Activated CD4-positive, alpha-beta T cell treated with anti-CD3 and anti-CD28 coated beads, Interleukin-2, amount 10 ng/mL, durations not matched to agents 7 days and 5 days (primary cell): Measurements from ENCODE around the gene CTIF. TPM values are rescaled to one million over a fixed set of nuclear protein-coding genes. Genes with fewer than 3 reads are reported as not detected.
A peak's percentile ranks its signal among the peaks of the same experiment; 100 is the strongest.

Source experiments
- CTCF ChIA-PET: fragments of 350-600 bp; sonication (Branson Sonifier 250); formaldehyde crosslinking; loops from one replicate; lab custom pipeline; 2021; ENCODE audit warnings: antibody characterized with exemption; lab: Charles Lee
- POLR2A ChIA-PET: fragments of 350-600 bp; sonication (Branson Sonifier 250); formaldehyde crosslinking; loops from one replicate; lab custom pipeline; 2021; ENCODE audit warnings: antibody characterized with exemption; lab: Charles Lee
- DNase-seq: peaks from one replicate; pipeline ENCODE4 v3.0.0-alpha.2; 2020
- H3K27ac Mint-ChIP-seq: one replicate; pipeline ENCODE4 v1.8.0; 2021; ENCODE audit warnings: mild to moderate bottlenecking, moderate library complexity, mixed read lengths
- H3K27me3 Mint-ChIP-seq: one replicate; pipeline ENCODE4 v1.8.0; 2021; ENCODE audit warnings: mixed read lengths
- H3K36me3 Mint-ChIP-seq: one replicate; pipeline ENCODE4 v1.8.0; 2021; ENCODE audit warnings: low read depth, mixed read lengths
- H3K4me1 Mint-ChIP-seq: one replicate; pipeline ENCODE4 v1.8.0; 2021; ENCODE audit warnings: mixed read lengths
- H3K4me3 Mint-ChIP-seq: one replicate; pipeline ENCODE4 v1.8.0; 2021; ENCODE audit warnings: mild to moderate bottlenecking, moderate library complexity, mixed read lengths
- H3K9me3 Mint-ChIP-seq: one replicate; pipeline ENCODE4 v1.8.0; 2021; ENCODE audit warnings: mixed read lengths
- total RNA-seq, 2 experiments: library from RNA; stranded (reverse); gene quantifications; one replicate each; pipeline ENCODE4 v1.2.3, GENCODE V29; 2021

Gene CTIF
- total RNA-seq, 2 experiments from 2014 or later: 1.5 to 2.7 TPM

DNA sequence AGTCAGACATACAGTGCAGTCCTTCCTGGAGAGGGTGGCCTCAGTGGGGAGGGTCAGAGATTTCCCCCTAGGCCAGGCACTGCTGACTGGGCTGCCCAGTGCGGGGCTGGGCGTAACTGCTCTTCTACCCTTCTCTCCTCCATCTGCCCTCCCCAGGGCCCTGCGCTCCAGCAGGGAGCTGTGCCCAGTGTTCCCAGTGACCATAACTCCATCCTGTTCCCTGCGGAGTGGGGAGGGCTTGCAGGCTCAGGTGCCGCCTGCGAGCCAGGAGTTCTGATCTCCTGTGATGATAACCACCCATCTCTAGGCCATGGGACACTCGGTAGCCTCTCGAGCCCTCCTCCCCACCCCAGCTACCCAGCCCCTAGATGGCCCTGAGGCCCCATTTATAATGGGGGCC, 304.3 kb downstream of the CTIF start:
- Mint-ChIP-seq H3K36me3 (peaks cover 6% of the 10 kb centered on the region), H3K27me3 (peaks cover 3% of the 10 kb centered on the region), H3K9me3 (peaks cover 4% of the 10 kb centered on the region), H3K27ac (peak overlapping the region; percentile 83), H3K4me1 (peaks cover 63% of the 10 kb centered on the region), H3K4me3 (no peak overlapping the region)
- ChIA-PET CTCF (interaction anchor here (0.8 to 3.0 kb wide), 5 partner anchors 10 to 103 kb away, joined by 3 to 9 read pairs (median 3); no protein-coding TSS in a partner anchor), POLR2A (no interaction called here)
- no peak for DNase-seq

DNA sequence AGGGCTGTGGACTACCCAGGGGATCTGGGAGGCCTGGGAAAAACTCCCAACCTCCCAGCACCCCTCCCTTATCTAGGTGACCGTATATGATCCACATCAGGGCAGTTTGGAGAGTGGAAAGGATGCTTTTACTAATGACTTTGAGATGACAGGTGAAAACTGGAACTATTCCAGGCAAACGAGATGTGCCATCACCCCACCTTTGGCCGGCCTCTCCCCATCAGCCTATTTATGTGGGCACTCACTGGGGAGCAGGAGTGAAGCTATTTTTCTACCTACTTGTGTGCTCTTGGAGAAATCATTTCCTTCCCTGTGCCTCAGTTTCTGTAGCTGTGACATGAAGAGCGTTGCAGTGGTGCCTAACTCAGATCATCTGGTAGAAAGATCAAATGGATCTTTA, 304.8 kb downstream of the CTIF start:
- DNase-seq: no peak
- CTCF ChIA-PET: interaction anchor here (1.1 to 3.0 kb wide), 5 partner anchors 10 to 42 kb away, joined by 3 to 9 read pairs (median 3); no protein-coding TSS in a partner anchor
- H3K4me3 Mint-ChIP-seq: no peak overlapping the region
- H3K4me1 Mint-ChIP-seq: peaks cover 59% of the 10 kb centered on the region
- H3K27ac Mint-ChIP-seq: peak overlapping the region; percentile 13
- peaks cover 6% of the 10 kb centered on the region for H3K36me3 Mint-ChIP-seq
- peaks cover 3% of the 10 kb centered on the region for H3K27me3 Mint-ChIP-seq
- POLR2A ChIA-PET: no interaction called here
- H3K9me3 Mint-ChIP-seq: peaks cover 4% of the 10 kb centered on the region

DNA sequence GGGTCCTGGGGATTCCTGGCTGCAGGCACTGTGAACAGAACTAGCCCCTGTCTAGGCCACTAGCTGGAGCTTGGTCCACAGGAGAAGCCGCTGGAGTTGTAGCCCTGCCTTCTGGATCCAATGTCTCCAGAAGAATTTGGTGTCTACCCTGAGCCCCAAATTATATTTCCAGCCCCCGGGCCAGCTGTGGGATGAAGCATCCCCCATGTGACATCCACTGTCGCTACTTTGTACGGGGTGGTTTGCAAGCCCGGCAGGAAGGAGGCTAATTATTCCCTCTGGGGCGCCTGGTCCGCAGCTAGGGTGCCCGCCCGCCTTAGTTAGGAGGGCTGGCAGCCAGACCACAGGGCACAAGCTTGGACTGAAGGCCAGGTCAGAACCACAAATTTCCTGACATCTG, 305.4 kb downstream of the CTIF start:
- no peak overlapping the region for H3K4me3 Mint-ChIP-seq
- CTCF ChIA-PET: interaction anchor here (1.1 to 3.0 kb wide), 4 partner anchors 9 to 43 kb away, joined by 3 to 9 read pairs (median 3); no protein-coding TSS in a partner anchor
- POLR2A ChIA-PET: no interaction called here
- DNase-seq: no peak
- peaks cover 6% of the 10 kb centered on the region for H3K36me3 Mint-ChIP-seq
- peaks cover 4% of the 10 kb centered on the region for H3K9me3 Mint-ChIP-seq
- H3K27me3 Mint-ChIP-seq: peaks cover 3% of the 10 kb centered on the region
- H3K4me1 Mint-ChIP-seq: peaks cover 52% of the 10 kb centered on the region
- H3K27ac Mint-ChIP-seq: no peak overlapping the region

DNA sequence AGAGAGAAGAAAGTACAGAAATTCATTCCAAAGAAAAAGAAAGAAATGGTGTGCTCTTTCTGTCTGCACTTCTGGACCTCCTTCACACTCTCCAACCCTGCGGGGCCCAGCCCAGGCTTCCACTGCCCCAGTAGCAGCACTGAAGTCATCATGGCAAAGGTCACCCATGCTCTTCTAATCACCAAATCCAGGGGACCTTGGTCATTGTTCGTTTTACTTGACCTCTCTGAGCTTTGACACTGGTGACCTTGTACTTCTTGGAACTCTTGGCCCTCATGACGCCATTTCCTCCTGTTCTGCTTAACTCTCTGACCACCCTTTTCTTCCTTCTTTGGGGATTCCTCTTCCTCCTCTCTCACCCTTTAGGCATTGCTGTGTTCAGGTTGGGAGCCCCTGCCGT, 306.3 kb downstream of the CTIF start:
- peaks cover 3% of the 10 kb centered on the region for H3K27me3 Mint-ChIP-seq
- peaks cover 43% of the 10 kb centered on the region for H3K4me1 Mint-ChIP-seq
- H3K4me3 Mint-ChIP-seq: no peak overlapping the region
- DNase-seq: no peak
- peaks cover 6% of the 10 kb centered on the region for H3K36me3 Mint-ChIP-seq
- H3K9me3 Mint-ChIP-seq: peaks cover 4% of the 10 kb centered on the region
- ChIA-PET POLR2A (no interaction called here), CTCF (interaction anchor here (0.6 to 3.0 kb wide), 2 partner anchors 10 to 141 kb away, joined by 4 to 9 read pairs; no protein-coding TSS in a partner anchor)
- no peak overlapping the region for H3K27ac Mint-ChIP-seq

DNA sequence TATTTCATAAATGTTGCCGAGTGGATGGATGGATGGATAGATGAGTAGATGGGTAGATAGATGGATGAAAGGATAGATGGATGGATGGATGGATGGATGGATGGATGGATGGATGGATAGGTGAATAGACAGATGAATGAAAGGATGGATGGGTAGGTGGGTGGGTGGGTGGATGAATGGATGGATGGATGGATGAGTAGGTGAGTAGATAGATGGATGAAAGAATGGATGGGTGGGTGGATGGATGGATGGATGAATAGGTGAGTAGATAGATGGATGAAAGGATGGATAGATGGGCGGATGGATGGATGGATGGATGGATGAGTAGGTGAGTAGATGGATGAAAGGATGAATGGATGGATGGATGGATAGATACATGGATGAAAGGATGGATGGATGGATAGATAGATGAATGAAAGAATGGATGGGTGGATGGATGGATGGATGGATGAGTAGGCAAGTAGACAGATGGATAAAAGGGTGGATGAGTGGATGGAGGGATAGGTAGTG, 307.6 kb downstream of the CTIF start:
- ChIA-PET CTCF (interaction anchor here (0.6 to 1.4 kb wide), 3 partner anchors 11 to 148 kb away, joined by 3 to 6 read pairs (median 3); no protein-coding TSS in a partner anchor), POLR2A (no interaction called here)
- H3K4me1 Mint-ChIP-seq: peaks cover 36% of the 10 kb centered on the region
- no peak overlapping the region for H3K27ac Mint-ChIP-seq
- H3K9me3 Mint-ChIP-seq: peaks cover 4% of the 10 kb centered on the region
- peaks cover 3% of the 10 kb centered on the region for H3K27me3 Mint-ChIP-seq
- no peak for DNase-seq
- H3K36me3 Mint-ChIP-seq: peaks cover 6% of the 10 kb centered on the region
- H3K4me3 Mint-ChIP-seq: no peak overlapping the region

DNA sequence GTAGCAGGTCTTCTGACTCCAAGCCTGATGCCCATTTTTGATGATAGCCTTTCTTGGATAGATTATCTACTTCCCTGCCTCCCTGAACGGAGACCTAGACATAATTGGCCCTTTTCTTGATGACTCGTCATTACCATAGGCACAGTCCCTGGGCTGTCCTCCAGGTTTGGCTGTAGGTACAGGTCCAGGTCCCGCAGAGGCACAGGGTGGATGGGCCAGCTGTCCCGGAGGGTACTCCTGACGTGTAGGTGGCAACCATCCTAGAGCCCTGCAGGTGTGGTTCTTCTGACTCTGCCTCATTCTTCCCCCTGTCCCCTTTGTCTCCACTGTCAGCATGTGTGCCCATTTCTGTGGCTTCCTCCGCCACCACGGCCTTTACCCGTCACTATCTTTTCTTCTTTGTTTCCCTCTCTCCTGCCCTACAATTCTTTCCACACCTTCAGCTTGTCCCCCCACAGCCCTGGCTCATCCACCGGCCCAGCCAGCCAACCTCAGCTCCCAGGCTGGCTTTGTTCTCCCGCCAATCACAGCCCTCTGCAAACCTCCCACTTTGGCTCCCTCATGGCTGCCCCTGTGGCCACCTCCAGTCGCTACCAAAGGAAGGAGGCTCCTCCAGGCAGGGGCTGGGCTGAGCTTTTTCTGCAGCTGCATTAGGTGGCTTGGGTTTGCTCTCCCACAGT, 309.1 kb downstream of the CTIF start:
- Mint-ChIP-seq H3K36me3 (peaks cover 6% of the 10 kb centered on the region), H3K4me1 (peaks cover 35% of the 10 kb centered on the region), H3K27ac (no peak overlapping the region), H3K9me3 (peaks cover 4% of the 10 kb centered on the region), H3K4me3 (no peak overlapping the region), H3K27me3 (peaks cover 3% of the 10 kb centered on the region)
- no peak for DNase-seq
- ChIA-PET CTCF (interaction anchor here (0.9 to 1.4 kb wide), 4 partner anchors 8 to 13 kb away, joined by 3 to 6 read pairs (median 3); no protein-coding TSS in a partner anchor), POLR2A (no interaction called here)

DNA sequence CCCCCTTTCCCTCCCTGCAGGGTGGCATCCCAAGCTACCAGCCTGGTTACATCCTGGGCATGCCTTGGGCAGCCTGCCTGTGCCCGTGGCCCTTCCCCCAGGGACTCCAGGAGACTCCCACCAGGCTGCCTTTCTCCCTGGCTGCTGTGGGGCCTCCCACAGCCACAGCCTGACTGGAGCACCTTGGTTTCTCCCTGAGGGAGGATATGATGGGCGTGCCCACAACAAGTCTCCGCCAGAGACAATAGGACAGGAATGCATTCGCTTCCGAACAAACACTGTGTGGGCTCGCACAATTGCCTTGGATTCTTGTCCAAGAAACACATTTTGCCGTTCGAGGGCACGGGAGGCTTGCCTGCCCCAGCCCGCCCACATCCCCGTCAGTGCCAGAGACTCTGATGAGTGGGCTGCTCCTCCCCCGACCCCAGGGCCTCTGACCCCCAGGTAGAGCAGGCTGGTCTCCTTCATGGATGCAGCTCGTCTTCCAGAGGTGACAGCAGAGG, 309.9 kb downstream of the CTIF start:
- no peak overlapping the region for H3K4me3 Mint-ChIP-seq
- H3K36me3 Mint-ChIP-seq: peaks cover 6% of the 10 kb centered on the region
- H3K27me3 Mint-ChIP-seq: peaks cover 3% of the 10 kb centered on the region
- H3K4me1 Mint-ChIP-seq: peaks cover 35% of the 10 kb centered on the region
- CTCF ChIA-PET: interaction anchor here (1.0 to 1.2 kb wide), 2 partner anchors 12 to 13 kb away, joined by 3 read pairs; no protein-coding TSS in a partner anchor
- POLR2A ChIA-PET: no interaction called here
- no peak for DNase-seq
- H3K27ac Mint-ChIP-seq: no peak overlapping the region
- peaks cover 4% of the 10 kb centered on the region for H3K9me3 Mint-ChIP-seq

DNA sequence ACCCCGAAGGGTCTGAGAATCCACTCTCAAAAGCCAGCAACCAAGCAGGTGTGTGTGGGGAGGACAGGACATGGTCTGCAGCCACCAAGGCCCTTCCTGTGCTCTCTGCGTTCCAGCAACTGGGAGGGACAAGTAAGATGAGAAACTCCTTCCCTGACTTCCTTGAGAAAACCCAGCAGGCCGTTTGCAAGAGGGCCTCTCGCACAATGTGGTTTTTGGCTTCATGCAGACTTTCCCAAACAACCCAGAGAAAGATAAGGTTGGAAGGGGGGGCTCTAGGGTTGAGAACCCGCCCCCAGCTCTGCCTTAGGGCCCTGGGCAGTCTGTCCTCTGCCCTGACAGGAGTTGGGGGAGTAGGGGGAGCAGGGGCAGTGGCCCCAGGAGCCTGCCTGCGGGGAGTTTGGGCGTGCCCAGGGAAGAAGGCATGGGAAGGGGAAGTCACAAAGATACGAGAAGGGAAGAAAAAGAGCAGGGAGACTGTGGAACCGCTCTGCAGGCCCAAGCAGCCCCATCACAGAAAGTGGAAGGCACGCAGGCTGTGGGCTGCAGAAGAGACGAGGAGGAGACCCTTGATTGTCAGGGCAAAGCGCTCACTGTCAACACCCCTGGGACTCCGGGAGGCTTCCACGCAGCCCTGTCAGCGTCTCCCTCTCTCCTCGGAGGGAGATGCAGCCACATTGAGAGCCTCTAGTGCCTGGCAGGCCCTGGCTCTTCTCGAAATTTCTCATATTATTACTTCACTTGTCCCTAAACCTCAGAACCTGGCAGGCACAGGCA, 312.2 kb downstream of the CTIF start:
- Mint-ChIP-seq H3K4me1 (peaks cover 39% of the 10 kb centered on the region), H3K27ac (no peak overlapping the region), H3K27me3 (peaks cover 3% of the 10 kb centered on the region), H3K4me3 (no peak overlapping the region), H3K9me3 (no peaks in the 10 kb centered on the region), H3K36me3 (no peaks in the 10 kb centered on the region)
- POLR2A ChIA-PET: no interaction called here
- CTCF ChIA-PET: interaction anchor here (0.7 kb wide), 1 partner anchor 16 kb away, joined by 3 read pairs; no protein-coding TSS in a partner anchor
- DNase-seq: no peak

DNA sequence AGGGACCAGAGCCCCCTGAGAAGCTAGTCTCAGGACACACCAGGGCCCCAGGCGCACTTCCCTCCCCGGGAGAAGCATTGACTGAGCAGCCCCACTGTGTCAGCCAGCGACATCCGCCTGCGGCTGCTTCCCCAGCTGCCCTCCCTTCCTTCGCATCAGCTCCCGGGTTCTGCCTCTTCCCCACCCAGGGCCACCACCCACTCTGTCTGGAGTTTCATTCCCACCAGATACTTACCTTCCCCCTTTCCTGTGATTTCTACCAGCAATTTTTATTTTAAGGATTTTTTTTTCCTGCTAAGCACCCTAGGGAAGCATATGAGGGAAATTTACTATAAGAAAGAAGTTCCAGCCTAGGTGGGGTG, 312.7 kb downstream of the CTIF start:
- H3K4me3 Mint-ChIP-seq: no peak overlapping the region
- ChIA-PET CTCF (no interaction called here), POLR2A (no interaction called here)
- H3K36me3 Mint-ChIP-seq: no peaks in the 10 kb centered on the region
- no peak overlapping the region for H3K27ac Mint-ChIP-seq
- H3K4me1 Mint-ChIP-seq: peaks cover 43% of the 10 kb centered on the region
- no peaks in the 10 kb centered on the region for H3K9me3 Mint-ChIP-seq
- DNase-seq: no peak
- peaks cover 2% of the 10 kb centered on the region for H3K27me3 Mint-ChIP-seq

DNA sequence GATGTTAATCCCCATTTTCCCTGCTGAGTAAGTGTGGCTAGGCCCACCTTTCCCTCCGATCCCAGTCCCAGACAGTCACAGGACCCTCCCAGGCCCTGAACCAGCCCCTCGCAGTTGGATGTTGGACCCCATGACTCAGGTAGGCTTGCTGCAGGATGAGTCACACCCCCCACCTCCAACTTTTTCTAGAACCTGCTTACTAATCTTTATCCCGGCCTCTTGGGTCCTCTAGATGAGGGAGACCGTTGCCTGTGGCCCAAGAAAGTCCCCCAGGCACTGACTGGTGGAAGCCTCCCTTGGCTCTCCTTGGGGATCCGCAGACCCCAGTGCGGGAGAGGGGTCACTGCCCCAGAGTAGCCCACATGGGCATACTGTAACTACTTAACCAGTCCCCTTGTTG, 313.5 kb downstream of the CTIF start:
- CTCF ChIA-PET: interaction anchor here (1.5 kb wide), 1 partner anchor 8 kb away, joined by 3 read pairs; no protein-coding TSS in a partner anchor
- POLR2A ChIA-PET: no interaction called here
- no peak for DNase-seq
- H3K27me3 Mint-ChIP-seq: no peaks in the 10 kb centered on the region
- H3K4me1 Mint-ChIP-seq: peaks cover 45% of the 10 kb centered on the region
- H3K36me3 Mint-ChIP-seq: no peaks in the 10 kb centered on the region
- H3K27ac Mint-ChIP-seq: peak overlapping the region; percentile 13
- no peak overlapping the region for H3K4me3 Mint-ChIP-seq
- H3K9me3 Mint-ChIP-seq: no peaks in the 10 kb centered on the region

DNA sequence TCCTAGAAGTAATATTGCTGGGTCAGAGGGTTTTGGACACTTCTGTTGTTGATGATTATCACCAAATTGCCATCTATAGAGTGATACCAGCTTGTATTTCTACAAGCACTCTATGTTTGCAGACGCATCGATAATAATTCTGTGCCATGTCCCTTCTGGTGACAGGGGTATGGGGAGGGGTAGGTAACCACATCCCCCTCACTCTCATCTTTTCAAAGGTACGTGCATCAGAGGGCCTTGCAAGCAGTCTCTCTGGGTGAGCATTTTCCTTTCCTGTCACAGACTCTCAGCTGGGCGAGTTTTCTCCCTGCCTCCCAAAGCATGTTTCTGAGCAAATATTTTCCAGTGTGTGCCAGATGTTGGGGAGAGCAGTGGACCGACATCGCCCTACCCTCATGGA, 314.0 kb downstream of the CTIF start:
- no peak for DNase-seq
- Mint-ChIP-seq H3K4me1 (peaks cover 45% of the 10 kb centered on the region), H3K27ac (peak overlapping the region; percentile 11), H3K9me3 (no peaks in the 10 kb centered on the region), H3K27me3 (no peaks in the 10 kb centered on the region), H3K36me3 (no peaks in the 10 kb centered on the region), H3K4me3 (no peak overlapping the region)
- POLR2A ChIA-PET: no interaction called here
- CTCF ChIA-PET: interaction anchor here (1.5 kb wide), 1 partner anchor 9 kb away, joined by 3 read pairs; no protein-coding TSS in a partner anchor

DNA sequence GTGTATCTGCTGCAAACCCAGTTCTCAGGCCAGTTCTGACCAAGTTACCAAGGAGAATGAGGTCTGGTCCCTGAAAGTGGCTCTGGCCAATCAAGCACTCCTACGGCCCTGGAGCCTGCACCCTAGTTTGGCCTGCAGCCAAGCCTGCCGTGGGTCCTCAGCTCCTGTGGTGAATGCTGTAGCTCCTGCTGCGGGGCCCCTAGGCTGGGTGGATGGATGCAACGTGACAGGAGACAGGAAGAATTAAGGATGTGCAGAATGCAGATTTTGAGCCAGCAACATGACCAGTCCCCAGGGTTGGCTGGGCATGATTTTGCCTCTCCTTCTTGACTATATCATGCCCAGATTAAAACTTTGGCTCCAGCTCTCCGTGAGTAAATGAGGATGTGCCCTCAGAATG, 314.8 kb downstream of the CTIF start:
- H3K27me3 Mint-ChIP-seq: no peaks in the 10 kb centered on the region
- no peak for DNase-seq
- POLR2A ChIA-PET: no interaction called here
- H3K4me3 Mint-ChIP-seq: no peak overlapping the region
- no peak overlapping the region for H3K27ac Mint-ChIP-seq
- CTCF ChIA-PET: interaction anchor here (1.5 kb wide), 1 partner anchor 10 kb away, joined by 3 read pairs; no protein-coding TSS in a partner anchor
- no peaks in the 10 kb centered on the region for H3K36me3 Mint-ChIP-seq
- H3K9me3 Mint-ChIP-seq: no peaks in the 10 kb centered on the region
- peaks cover 45% of the 10 kb centered on the region for H3K4me1 Mint-ChIP-seq
